Urinary bladder (tissue), 4 donors: ENCODE data around the gene SLC22A13. TPM values are rescaled to one million over a fixed set of nuclear protein-coding genes. Genes with fewer than 3 reads are reported as not detected.
"Not testable (repeated sequence)": the region's sequence is repeated elsewhere in the genome, so short reads cannot be mapped to it uniquely, and the experiment has no call there.

Experiments used
- DNase-seq: peaks from one replicate; pipeline ENCODE4 v3.0.0-alpha.2; 2015; ENCODE audit errors: extremely low spot score
- H3K27ac ChIP-seq: one replicate; pipeline ENCODE4 v1.5.1; 2013; ENCODE audit warnings: low read depth, mild to moderate bottlenecking, moderate library complexity
- H3K36me3 ChIP-seq: one replicate; pipeline ENCODE4 v1.6.1; 2013; ENCODE audit warnings: mild to moderate bottlenecking, moderate library complexity; ENCODE audit not compliant: insufficient read depth
- H3K4me1 ChIP-seq: one replicate; pipeline ENCODE4 v1.6.1; 2013; ENCODE audit warnings: mild to moderate bottlenecking, moderate library complexity; ENCODE audit not compliant: insufficient read depth
- H3K4me3 ChIP-seq: one replicate; pipeline ENCODE4 v1.5.1; 2013; ENCODE audit warnings: low read depth, low read length
- WGBS: extraction: QIAGEN DNeasy Blood & Tissue Kit; methylation state at CpG from one replicate; pipeline ENCODE4 v1.1.7; 2013; 5-methylcytosine and 5-hydroxymethylcytosine counted together
- polyA plus RNA-seq: library from polyadenylated mRNA; stranded (reverse); fragments of 200-250 nt; gene quantifications from one replicate; pipeline ENCODE4 v1.2.3, GENCODE V29; 2013
- small RNA-seq: library from RNA; depleted of rRNA; stranded (forward); fragments of <200 nt; gene quantifications from one replicate; pipeline ENCODE3, GENCODE V24; 2014
- total RNA-seq: library from RNA; depleted of rRNA; stranded (reverse); fragments of >200 nt; gene quantifications from one replicate; pipeline ENCODE4 v1.2.3, GENCODE V29; 2014
- donor health status: healthy with polysubstance abuse.
- donor health status: healthy.

SLC22A13 gene
- total and polyA plus RNA-seq, 2 donors, result 0.58 TPM; not detected in 1

GRCh38 chr3:38316356-38317191 is 51.0 kb downstream of the SLC22A13 start:
- 81% methylated on average over 22 of the region's 22 CpGs for WGBS
- DNase-seq, result no peak

GRCh38 chr3:38317192-38317759 is 51.7 kb downstream of the SLC22A13 start:
- H3K4me1 ChIP-seq, result no peaks in the 10 kb centered on the region
- 87% methylated on average over 7 of the region's 7 CpGs for WGBS
- H3K27ac ChIP-seq, result no peak overlapping the region
- DNase-seq, result no peak
- H3K4me3 ChIP-seq, result no peak overlapping the region
- no peaks in the 10 kb centered on the region for H3K36me3 ChIP-seq

More at GRCh38 chr3:38316356-38317191, 51.0 kb downstream of the SLC22A13 start:
- Histone ChIP-seq H3K36me3 (no peaks in the 10 kb centered on the region), H3K4me3 (no peak overlapping the region), H3K4me1 (no peaks in the 10 kb centered on the region), H3K27ac (no peak overlapping the region)

GRCh38 chr3:38318766-38319671 is 53.4 kb downstream of the SLC22A13 start:
- no peak overlapping the region for H3K27ac ChIP-seq
- H3K36me3 ChIP-seq, result no peaks in the 10 kb centered on the region
- no peak overlapping the region for H3K4me3 ChIP-seq
- DNase-seq, result no peak
- H3K4me1 ChIP-seq, result no peaks in the 10 kb centered on the region
- 90% methylated on average over 8 of the region's 8 CpGs for WGBS

- H3K4me3 ChIP-seq, DNase-seq, H3K36me3 ChIP-seq, H3K4me1 ChIP-seq, H3K27ac ChIP-seq: not testable (repeated sequence)
- WGBS, result 92% methylated on average over 4 of the region's 4 CpGs
These were observed 55.0 kb downstream of the SLC22A13 start for GRCh38 chr3:38320638-38321037.

GRCh38 chr3:38323060-38323459 is 57.4 kb downstream of the SLC22A13 start:
- no peak for DNase-seq
- Histone ChIP-seq H3K27ac (no peak overlapping the region), H3K4me3 (no peak overlapping the region), H3K4me1 (no peaks in the 10 kb centered on the region), H3K36me3 (no peaks in the 10 kb centered on the region)
- 92% methylated on average over 1 of the region's 1 CpG for WGBS

- Histone ChIP-seq H3K27ac (no peak overlapping the region), H3K36me3 (no peaks in the 10 kb centered on the region), H3K4me3 (no peak overlapping the region), H3K4me1 (no peaks in the 10 kb centered on the region)
- WGBS, result 86% methylated on average over 2 of the region's 2 CpGs
- DNase-seq, result no peak
These were observed 59.6 kb downstream of the SLC22A13 start for GRCh38 chr3:38325256-38325655.

- H3K36me3 ChIP-seq, result no peaks in the 10 kb centered on the region
- no peaks in the 10 kb centered on the region for H3K4me1 ChIP-seq
- no peak overlapping the region for H3K27ac ChIP-seq
- H3K4me3 ChIP-seq, result no peak overlapping the region
- DNase-seq, result no peak
These were observed 61.9 kb downstream of the SLC22A13 start for GRCh38 chr3:38327335-38328009.

Small RNA genes within 50 kb of the gene (small RNA-seq; reads per million reads assigned to genes)
- gene RNU6-235P, result not detected

Other genes with a start within 250 kb of the SLC22A13 start
- gene PLCD1, start 236.2 kb upstream of the SLC22A13 start, total RNA-seq, result 14.6 TPM
- 34.9 TPM for gene PLCD1, start 236.2 kb upstream of the SLC22A13 start, polyA plus RNA-seq
- 0.42 TPM for gene DLEC1, start 226.6 kb upstream of the SLC22A13 start, total RNA-seq
- 0.29 TPM for gene DLEC1, start 226.6 kb upstream of the SLC22A13 start, polyA plus RNA-seq
- 16.2 TPM for gene ACAA1, start 128.7 kb upstream of the SLC22A13 start, total RNA-seq
- 55.3 TPM for gene ACAA1, start 128.7 kb upstream of the SLC22A13 start, polyA plus RNA-seq
- gene MYD88, start 127.2 kb upstream of the SLC22A13 start, total RNA-seq, result 8.0 TPM
- gene MYD88, start 127.2 kb upstream of the SLC22A13 start, polyA plus RNA-seq, result 36.3 TPM
- 52.2 TPM for gene OXSR1, start 100.3 kb upstream of the SLC22A13 start, total RNA-seq
- 24.4 TPM for gene OXSR1, start 100.3 kb upstream of the SLC22A13 start, polyA plus RNA-seq
- 0.16 TPM for gene SLC22A14, start 16.5 kb downstream of the SLC22A13 start, total RNA-seq
- 0.09 TPM for gene SLC22A14, start 16.5 kb downstream of the SLC22A13 start, polyA plus RNA-seq
- gene XYLB, start 81.0 kb downstream of the SLC22A13 start, total RNA-seq, result 8.1 TPM
- gene XYLB, start 81.0 kb downstream of the SLC22A13 start, polyA plus RNA-seq, result 2.2 TPM
- 11.7 TPM for gene ACVR2B, start 188.1 kb downstream of the SLC22A13 start, total RNA-seq
- gene ACVR2B, start 188.1 kb downstream of the SLC22A13 start, polyA plus RNA-seq, result 1.4 TPM
- gene EXOG, start 230.5 kb downstream of the SLC22A13 start, total RNA-seq, result 21.9 TPM
- 22.0 TPM for gene EXOG, start 230.5 kb downstream of the SLC22A13 start, polyA plus RNA-seq